Omental fat pad (tissue), 4 donors: ENCODE data around the gene LPO. TPM values are rescaled to one million over a fixed set of nuclear protein-coding genes. Genes with fewer than 3 reads are reported as not detected.

Experiments
- ATAC-seq: fragments of 150-250 bp; one replicate; pipeline ENCODE4 v1.9.1; 2016; ENCODE audit warnings: mild to moderate bottlenecking, moderate library complexity; ENCODE audit not compliant: low FRiP score
- DNase-seq: peaks from one replicate; pipeline ENCODE4 v3.0.0-alpha.2; 2019; ENCODE audit warnings: low spot score
- total RNA-seq, 4 donors: library from RNA; depleted of rRNA; stranded (reverse); fragments of >200 nt; gene quantifications; one replicate each; pipeline ENCODE4 v1.1.0, GENCODE V29; 2016
- TF ChIP-seq, protein P1 (sequence below), 3 donors: fragments of 450-650 bp; IDR thresholded peaks; one replicate each; pipeline ENCODE4 v1.5.1; 2016 to 2017; ENCODE audit warnings: antibody characterized with exemption in 3 of 3, mild to moderate bottlenecking in 3 of 3, moderate library complexity in 2 of 3

The LPO gene
- total RNA-seq, 4 donors from 2014 or later, result 0.46 TPM; not detected in 3

GRCh38 chr17:58312021-58312630 is 73.7 kb downstream of the LPO start:
- TF ChIP-seq, protein P1, sequence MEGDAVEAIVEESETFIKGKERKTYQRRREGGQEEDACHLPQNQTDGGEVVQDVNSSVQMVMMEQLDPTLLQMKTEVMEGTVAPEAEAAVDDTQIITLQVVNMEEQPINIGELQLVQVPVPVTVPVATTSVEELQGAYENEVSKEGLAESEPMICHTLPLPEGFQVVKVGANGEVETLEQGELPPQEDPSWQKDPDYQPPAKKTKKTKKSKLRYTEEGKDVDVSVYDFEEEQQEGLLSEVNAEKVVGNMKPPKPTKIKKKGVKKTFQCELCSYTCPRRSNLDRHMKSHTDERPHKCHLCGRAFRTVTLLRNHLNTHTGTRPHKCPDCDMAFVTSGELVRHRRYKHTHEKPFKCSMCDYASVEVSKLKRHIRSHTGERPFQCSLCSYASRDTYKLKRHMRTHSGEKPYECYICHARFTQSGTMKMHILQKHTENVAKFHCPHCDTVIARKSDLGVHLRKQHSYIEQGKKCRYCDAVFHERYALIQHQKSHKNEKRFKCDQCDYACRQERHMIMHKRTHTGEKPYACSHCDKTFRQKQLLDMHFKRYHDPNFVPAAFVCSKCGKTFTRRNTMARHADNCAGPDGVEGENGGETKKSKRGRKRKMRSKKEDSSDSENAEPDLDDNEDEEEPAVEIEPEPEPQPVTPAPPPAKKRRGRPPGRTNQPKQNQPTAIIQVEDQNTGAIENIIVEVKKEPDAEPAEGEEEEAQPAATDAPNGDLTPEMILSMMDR (IDR thresholded peaks at IDR 0.05), result no peak
- ATAC-seq, result no peak
- DNase-seq, result peak; percentile 13

DNA sequence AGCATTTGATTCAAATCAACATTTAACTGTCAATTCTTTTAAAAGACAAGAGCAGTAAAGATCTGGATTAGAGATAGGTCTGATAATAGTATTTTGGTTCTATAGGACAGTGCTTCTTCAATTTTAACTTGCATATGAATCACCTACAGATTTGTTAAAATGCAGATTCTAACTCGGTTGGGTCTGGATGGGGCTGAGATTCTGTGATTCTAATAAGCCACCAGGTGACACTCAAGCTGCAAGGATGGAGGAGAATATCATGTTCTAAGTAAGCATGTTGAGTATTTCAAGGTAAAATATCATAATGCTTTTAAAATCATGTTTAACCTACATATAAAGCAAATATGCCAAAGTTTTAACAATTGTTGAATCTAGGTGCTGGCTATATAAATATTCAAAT is 74.4 kb downstream of the LPO start:
- DNase-seq (no peak), ATAC-seq (no peak)
- TF ChIP-seq, protein P1 (IDR thresholded peaks at IDR 0.05), result no peak

- DNase-seq (peak; percentile 18), ATAC-seq (no peak)
- TF ChIP-seq, protein P1 (IDR thresholded peaks at IDR 0.05), result no peak
These were observed 75.7 kb downstream of the LPO start for GRCh38 chr17:58313815-58314705.

- DNase-seq (no peak), ATAC-seq (no peak)
- TF ChIP-seq, protein P1 (IDR thresholded peaks at IDR 0.05), result no peak
These were observed 76.3 kb downstream of the LPO start for GRCh38 chr17:58314706-58315015.

DNA sequence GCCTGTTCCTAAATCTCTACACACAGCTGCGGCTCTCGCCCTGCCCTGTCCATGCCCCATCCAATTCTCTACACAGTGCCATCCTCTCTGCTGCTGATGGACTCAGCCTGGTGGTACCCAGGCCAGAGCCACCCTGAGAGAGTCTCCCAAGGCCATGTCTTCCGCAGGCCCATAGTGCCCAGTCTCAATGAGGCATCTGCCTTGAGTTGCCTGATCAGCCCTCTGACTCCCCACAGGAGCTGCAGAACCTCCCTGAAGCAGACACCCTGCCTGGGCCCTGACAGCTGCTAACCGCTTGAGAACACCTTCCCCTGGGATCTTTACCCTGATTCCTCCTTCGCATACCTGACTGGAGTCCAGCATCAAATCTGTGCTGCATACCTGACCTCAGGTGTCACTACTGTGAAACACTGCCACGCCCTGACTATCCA is 76.9 kb downstream of the LPO start:
- DNase-seq, result peak; percentile 7
- no peak for ATAC-seq
- TF ChIP-seq, protein P1 (IDR thresholded peaks at IDR 0.05), result no peak

- DNase-seq (peak; percentile 6), ATAC-seq (no peak)
- TF ChIP-seq, protein P1 (IDR thresholded peaks at IDR 0.05), result no peak
These were observed 77.4 kb downstream of the LPO start for GRCh38 chr17:58315750-58316149.
